Upper lobe of left lung (tissue), 6 donors: ENCODE results near the gene MCMBP. TPM values are rescaled to one million over a fixed set of nuclear protein-coding genes. Genes with fewer than 3 reads are reported as not detected.

Experiments used
- ATAC-seq, 2 donors: fragments of 200-7000 bp; cut with Tn5 transposase; one replicate each; pipeline ENCODE4 v1.9.1; 2022; ENCODE audit warnings: mild to moderate bottlenecking in 2 of 2, moderate library complexity in 2 of 2; ENCODE audit not compliant: low FRiP score in 2 of 2
- DNase-seq, 2 donors: peaks; one replicate each; pipeline ENCODE4 v3.0.0-alpha.2; 2019 to 2020
- H3K27ac ChIP-seq, 4 donors: fragments of 200-600 bp; sonication (generic); one replicate each; pipeline ENCODE4 v1.5.1; 2016 to 2019
- H3K27me3 ChIP-seq, 4 donors: fragments of 200-600 bp; sonication (generic); one replicate each; pipeline ENCODE4 v1.5.1; 2017 to 2019
- H3K36me3 ChIP-seq, 4 donors: fragments of 200-600 bp; sonication (generic); one replicate each; pipeline ENCODE4 v1.5.1; 2016 to 2019
- H3K4me1 ChIP-seq, 4 donors: fragments of 200-600 bp; sonication (generic); one replicate each; pipeline ENCODE4 v1.5.1; 2018 to 2019
- H3K4me3 ChIP-seq, 4 donors: fragments of 200-600 bp; sonication (generic); one replicate each; pipeline ENCODE4 v1.5.1; 2017 to 2019; ENCODE audit warnings: mild to moderate bottlenecking in 2 of 4, moderate library complexity in 1 of 4
- H3K9me3 ChIP-seq, 4 donors: fragments of 200-600 bp; sonication (generic); one replicate each; pipeline ENCODE4 v1.5.1; 2018 to 2019
- EP300 ChIP-seq, 4 donors: sonication (generic); formaldehyde crosslinking; IDR thresholded peaks; one replicate each; pipeline ENCODE4 v1.5.1; 2017; ENCODE audit warnings: antibody characterized with exemption in 4 of 4, control low read depth in 2 of 4
- POLR2A ChIP-seq, 4 donors: fragments of 450-650 bp; IDR thresholded peaks; one replicate each; pipeline ENCODE4 v1.5.1; 2016 to 2017; ENCODE audit warnings: antibody characterized with exemption in 4 of 4, mild to moderate bottlenecking in 2 of 4
- POLR2AphosphoS5 ChIP-seq, 2 donors: sonication (generic); formaldehyde crosslinking; IDR thresholded peaks; one replicate each; pipeline ENCODE4 v1.5.1; 2017; ENCODE audit warnings: antibody characterized with exemption in 2 of 2
- WGBS, 2 donors: methylation state at CpG; one replicate each; pipeline ENCODE4 v1.1.5; 2017 to 2018; 5-methylcytosine and 5-hydroxymethylcytosine counted together
- total RNA-seq, 6 donors: library from RNA; depleted of rRNA in 4 of 6; stranded (reverse); fragments of >200 nt in 4 of 6; gene quantifications; one replicate each; pipeline versions ENCODE4 v1.1.0 to v1.2.1, GENCODE V29; 2016 to 2021
- TF ChIP-seq, protein P1 (sequence below), 6 experiments: fragments of 450-650 bp in 4 of 6; fragments of 200-600 bp in 2 of 6; sonication (generic) in 2 of 6; IDR thresholded peaks; one replicate each; pipeline ENCODE4 v1.5.1; 2016 to 2019; ENCODE audit warnings: antibody characterized with exemption in 6 of 6
- donor health status: DM: no; HTN: no; CAD: no; lungs with moderate emphysema.
- donor health status: DM: no; HTN: yes; CAD: no; lungs with severe emphysema.

The MCMBP gene
- total RNA-seq, 6 donors from 2014 or later: 31.2 to 60.8 (median 50.7) TPM

DNA sequence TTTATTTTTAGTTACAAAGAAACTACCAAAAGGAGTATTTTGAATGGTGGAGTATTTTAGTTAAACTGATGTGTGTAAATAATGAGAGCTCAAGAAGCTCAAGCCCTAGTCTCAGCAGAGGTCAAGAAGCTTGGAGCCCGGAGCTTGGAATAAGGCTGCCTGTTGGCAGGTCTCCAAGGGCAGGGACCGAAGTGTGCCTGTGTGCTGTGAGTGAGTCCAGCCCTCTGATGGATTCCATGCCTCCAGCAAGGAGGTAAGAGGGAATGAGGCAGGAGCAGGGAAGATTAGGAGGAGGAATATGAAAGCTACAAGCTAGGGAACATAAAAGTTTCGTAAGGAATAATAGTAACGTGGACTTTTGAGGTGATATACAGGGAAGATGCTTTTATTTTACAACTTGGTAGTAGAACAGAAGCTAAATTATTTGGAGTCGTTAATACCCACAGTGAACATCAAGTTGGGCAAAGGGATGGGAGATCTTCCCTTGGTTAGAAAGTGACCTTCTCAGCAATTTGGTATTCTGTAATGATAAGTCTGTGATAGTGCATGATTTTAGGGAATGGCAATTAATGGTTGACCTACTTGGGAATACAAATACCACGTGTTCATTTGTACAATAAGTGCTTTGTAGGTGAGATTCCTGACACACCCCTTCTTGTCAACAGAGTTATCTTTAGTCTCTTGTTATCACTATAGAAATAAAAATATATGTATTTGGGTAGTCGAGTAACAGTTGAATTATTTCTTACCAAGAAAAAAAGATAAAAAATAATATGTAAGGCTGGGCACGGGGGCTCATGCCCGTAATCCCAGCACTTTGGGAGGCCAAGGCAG lies 24.5 kb upstream of the MCMBP start:
- Histone ChIP-seq H3K27ac (peak overlapping the region in 3 of 4 donors; percentile 19 to 72 (median 66)), H3K27me3 (no peaks in the 10 kb centered on the region), H3K9me3 (no peaks in the 10 kb centered on the region), H3K36me3 (peaks cover 4 to 21% (median 8%) of the 10 kb centered on the region in 4 donors), H3K4me3 (no peak overlapping the region), H3K4me1 (peaks cover 39 to 59% (median 46%) of the 10 kb centered on the region in 4 donors)
- ATAC-seq: peak in 1 of 2 donors; percentile 44
- DNase-seq: peak in 1 of 2 donors; percentile 91
- 56 to 62% methylated on average over 9 of the region's 9 CpGs for WGBS, 2 donors
- TF ChIP-seq POLR2A (IDR thresholded peaks at IDR 0.05): no peak
- TF ChIP-seq, protein P1, sequence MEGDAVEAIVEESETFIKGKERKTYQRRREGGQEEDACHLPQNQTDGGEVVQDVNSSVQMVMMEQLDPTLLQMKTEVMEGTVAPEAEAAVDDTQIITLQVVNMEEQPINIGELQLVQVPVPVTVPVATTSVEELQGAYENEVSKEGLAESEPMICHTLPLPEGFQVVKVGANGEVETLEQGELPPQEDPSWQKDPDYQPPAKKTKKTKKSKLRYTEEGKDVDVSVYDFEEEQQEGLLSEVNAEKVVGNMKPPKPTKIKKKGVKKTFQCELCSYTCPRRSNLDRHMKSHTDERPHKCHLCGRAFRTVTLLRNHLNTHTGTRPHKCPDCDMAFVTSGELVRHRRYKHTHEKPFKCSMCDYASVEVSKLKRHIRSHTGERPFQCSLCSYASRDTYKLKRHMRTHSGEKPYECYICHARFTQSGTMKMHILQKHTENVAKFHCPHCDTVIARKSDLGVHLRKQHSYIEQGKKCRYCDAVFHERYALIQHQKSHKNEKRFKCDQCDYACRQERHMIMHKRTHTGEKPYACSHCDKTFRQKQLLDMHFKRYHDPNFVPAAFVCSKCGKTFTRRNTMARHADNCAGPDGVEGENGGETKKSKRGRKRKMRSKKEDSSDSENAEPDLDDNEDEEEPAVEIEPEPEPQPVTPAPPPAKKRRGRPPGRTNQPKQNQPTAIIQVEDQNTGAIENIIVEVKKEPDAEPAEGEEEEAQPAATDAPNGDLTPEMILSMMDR (IDR thresholded peaks at IDR 0.05): no peak

DNA sequence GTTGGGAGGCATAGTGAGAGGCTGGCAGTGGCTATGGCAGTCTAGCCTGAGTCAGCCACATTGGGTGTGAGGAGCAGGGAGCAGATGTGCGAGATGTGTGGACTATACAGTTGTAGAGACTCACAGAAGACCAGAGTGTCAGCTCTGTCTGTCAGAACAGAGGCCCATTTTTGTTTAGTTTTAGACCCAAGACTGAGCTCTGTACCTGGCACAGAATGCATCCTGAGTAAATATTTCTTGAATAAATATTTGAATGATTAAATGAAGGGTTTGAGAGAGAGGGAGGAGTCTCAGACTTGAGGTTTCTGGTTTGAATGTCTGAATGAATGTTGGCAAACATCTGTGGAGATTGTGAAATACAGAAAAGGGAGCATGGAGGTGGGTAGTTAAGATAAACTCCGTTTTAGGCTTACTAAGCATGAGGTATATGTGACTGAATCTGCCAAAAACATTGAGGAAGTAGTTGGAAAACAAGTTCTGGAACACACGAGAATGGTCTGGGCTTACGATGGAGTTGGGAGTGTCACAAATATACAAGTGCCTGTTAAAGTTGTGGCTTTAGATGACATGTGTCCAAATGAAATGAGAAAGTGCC lies 23.5 kb upstream of the MCMBP start:
- peak; percentile 43 to 50 for ATAC-seq
- Histone ChIP-seq H3K4me1 (peaks cover 39 to 64% (median 52%) of the 10 kb centered on the region in 4 donors), H3K9me3 (no peaks in the 10 kb centered on the region), H3K27ac (peak overlapping the region; percentile 29 to 72 (median 68)), H3K4me3 (no peak overlapping the region), H3K27me3 (no peaks in the 10 kb centered on the region), H3K36me3 (peaks cover 4 to 20% (median 7%) of the 10 kb centered on the region in 4 donors)
- 20 to 21% methylated on average over 4 of the region's 4 CpGs for WGBS, 2 donors
- peak in 1 of 2 donors; percentile 29 for DNase-seq
- TF ChIP-seq POLR2AphosphoS5 (IDR thresholded peaks at IDR 0.05) (no peak), EP300 (IDR thresholded peaks at IDR 0.05) (no peak), POLR2A (IDR thresholded peaks at IDR 0.05) (no peak)
- TF ChIP-seq, protein P1 (IDR thresholded peaks at IDR 0.05): no peak

DNA sequence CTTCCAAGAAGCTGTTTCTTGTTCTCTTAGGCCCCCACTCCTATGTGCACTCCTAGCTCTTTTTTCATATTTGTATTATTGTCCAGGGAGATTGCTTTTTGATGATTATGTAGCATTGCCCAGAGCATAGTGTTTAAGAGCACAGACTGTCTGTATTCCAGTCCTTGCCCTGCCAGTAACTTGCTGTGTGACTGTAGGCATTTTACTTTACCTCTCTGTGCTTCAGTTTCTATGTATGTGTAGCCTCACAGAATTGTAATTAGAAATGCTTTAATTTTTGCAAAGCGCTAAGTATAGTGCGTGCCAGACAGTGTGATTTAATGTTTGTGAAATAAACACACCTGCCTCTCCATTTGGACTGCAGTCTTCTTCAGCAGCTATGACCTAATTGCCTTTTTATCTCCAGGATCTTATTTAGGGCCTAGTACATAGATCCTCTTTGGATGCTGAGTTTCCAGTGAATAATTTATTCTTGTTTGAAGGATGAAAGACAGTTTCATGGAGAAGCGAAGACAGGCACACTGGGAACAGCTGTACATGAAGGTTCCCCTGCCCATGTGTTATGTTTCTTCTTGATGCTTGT lies 21.3 kb upstream of the MCMBP start:
- H3K36me3 ChIP-seq: peaks cover 4 to 8% (median 7%) of the 10 kb centered on the region in 4 donors
- DNase-seq (no peak), ATAC-seq (no peak)
- TF ChIP-seq POLR2AphosphoS5 (IDR thresholded peaks at IDR 0.05) (no peak), POLR2A (IDR thresholded peaks at IDR 0.05) (no peak), EP300 (IDR thresholded peaks at IDR 0.05) (no peak)
- TF ChIP-seq, protein P1 (IDR thresholded peaks at IDR 0.05): no peak
- H3K4me3 ChIP-seq: peak overlapping the region in 2 of 4 donors; percentile 86 to 97
- no peaks in the 10 kb centered on the region for H3K27me3 ChIP-seq
- no peaks in the 10 kb centered on the region for H3K9me3 ChIP-seq
- 94 to 98% methylated on average over 3 of the region's 3 CpGs for WGBS, 2 donors
- peaks cover 39 to 64% (median 52%) of the 10 kb centered on the region in 4 donors for H3K4me1 ChIP-seq
- H3K27ac ChIP-seq: peak overlapping the region in 2 of 4 donors; percentile 87 to 94

DNA sequence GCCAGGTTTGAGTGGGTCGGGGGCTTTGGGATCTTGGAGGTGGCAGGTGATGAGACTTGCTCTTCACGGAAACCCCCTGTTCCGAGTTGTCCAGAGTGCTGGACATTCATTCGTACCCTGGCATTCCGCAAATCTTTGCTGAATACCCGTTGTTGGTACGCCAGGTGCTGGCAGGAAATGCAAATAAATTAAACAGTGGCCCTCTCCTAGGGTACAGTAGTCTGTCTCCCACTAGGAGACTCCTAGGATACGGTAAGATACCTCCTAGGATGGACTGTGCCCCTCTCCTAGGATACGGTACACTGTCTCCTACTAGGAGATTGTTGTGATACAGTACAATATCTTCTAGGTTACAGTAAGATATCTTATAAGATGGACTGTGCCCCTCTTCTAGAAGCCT lies 20.4 kb upstream of the MCMBP start:
- Histone ChIP-seq H3K4me3 (peak overlapping the region; percentile 67 to 97 (median 78)), H3K4me1 (peaks cover 39 to 56% (median 52%) of the 10 kb centered on the region in 4 donors), H3K9me3 (no peaks in the 10 kb centered on the region), H3K27ac (peak overlapping the region; percentile 87 to 94 (median 88)), H3K27me3 (no peaks in the 10 kb centered on the region), H3K36me3 (no peaks in the 10 kb centered on the region)
- DNase-seq (no peak), ATAC-seq (no peak)
- 4 to 9% methylated on average over 9 of the region's 9 CpGs for WGBS, 2 donors
- TF ChIP-seq POLR2A (IDR thresholded peaks at IDR 0.05): no peak
- no peak for TF ChIP-seq EP300 (IDR thresholded peaks at IDR 0.05)
- no peak for TF ChIP-seq POLR2AphosphoS5 (IDR thresholded peaks at IDR 0.05)
- TF ChIP-seq, protein P1 (IDR thresholded peaks at IDR 0.05): no peak
